OCI-M1 (cell line): Measurements from ENCODE around the gene CENPT.
A peak's percentile ranks its signal among the peaks of the same experiment; 100 is the strongest.

Experiments
- DNase-seq: peaks from one replicate; lab custom pipeline; 2025; lab: John Stamatoyannopoulos, UW

The CENPT gene, protein sequence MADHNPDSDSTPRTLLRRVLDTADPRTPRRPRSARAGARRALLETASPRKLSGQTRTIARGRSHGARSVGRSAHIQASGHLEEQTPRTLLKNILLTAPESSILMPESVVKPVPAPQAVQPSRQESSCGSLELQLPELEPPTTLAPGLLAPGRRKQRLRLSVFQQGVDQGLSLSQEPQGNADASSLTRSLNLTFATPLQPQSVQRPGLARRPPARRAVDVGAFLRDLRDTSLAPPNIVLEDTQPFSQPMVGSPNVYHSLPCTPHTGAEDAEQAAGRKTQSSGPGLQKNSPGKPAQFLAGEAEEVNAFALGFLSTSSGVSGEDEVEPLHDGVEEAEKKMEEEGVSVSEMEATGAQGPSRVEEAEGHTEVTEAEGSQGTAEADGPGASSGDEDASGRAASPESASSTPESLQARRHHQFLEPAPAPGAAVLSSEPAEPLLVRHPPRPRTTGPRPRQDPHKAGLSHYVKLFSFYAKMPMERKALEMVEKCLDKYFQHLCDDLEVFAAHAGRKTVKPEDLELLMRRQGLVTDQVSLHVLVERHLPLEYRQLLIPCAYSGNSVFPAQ

DNA sequence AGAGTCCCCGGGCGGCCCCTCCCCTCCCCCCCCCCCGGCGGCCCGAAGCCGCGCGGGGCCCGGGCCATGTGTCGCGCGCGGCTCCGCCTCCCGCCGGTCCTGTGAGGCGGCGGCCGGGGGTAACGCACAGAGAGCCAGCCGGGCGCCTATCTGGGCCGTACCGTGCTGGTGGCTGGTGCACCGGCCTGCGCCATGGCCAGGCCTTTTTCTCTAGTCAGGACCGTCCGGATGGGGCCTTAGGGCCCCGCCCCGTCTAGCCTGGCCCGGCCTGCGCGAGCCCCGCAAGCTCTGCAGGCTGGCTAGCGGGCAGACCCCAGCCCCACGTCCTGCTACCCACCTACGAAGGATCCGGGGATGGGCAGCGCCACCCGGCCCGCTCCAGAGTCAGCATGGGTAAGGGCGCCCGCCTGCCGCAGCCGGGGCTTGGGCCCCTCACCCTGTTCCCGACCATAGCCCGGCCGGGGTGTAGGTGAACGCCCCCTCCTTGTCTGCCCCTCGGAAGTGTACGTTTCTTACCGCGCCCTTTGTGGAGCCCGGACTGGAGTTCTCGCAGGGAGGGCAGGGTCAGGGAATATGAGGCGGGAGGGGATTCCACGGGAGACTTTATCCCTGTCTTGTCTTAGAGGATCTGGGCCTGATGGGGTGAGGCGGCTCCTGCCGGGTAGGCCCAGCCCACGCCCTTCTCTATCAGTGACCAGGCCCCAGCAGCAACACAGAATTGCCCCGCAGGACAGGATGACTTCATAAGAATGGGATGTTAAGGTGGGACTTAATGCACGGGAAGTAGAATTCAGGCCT is at the start of gene CENPT:
Gene CENPT, minus strand, starts transcription at position 630 of the 798 bp plus-strand sequence. CDS start 13,834 bp downstream, outside the sequence.
- peak; percentile 51 for DNase-seq

DNA sequence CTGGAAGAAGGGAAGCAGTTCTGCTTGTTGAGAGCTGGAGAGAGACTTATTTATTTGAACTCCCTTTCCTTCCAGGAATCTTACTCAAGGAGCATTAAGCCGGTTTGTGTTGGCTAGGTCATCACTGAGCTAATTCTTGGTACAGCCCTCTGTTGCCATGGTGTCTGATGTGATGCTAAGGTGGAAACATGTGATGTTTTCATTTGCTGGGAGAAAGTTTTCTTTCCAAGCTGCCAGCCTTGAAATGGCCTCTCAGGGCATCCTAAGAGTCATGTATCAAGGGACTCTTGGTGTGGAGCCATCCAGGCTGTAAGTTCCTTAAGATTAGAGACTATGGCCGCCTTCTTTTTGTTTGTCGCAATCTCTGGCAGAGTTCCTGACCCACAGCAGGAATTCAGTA is 49.7 kb upstream of the CENPT start:
- DNase-seq, result no peak

DNA sequence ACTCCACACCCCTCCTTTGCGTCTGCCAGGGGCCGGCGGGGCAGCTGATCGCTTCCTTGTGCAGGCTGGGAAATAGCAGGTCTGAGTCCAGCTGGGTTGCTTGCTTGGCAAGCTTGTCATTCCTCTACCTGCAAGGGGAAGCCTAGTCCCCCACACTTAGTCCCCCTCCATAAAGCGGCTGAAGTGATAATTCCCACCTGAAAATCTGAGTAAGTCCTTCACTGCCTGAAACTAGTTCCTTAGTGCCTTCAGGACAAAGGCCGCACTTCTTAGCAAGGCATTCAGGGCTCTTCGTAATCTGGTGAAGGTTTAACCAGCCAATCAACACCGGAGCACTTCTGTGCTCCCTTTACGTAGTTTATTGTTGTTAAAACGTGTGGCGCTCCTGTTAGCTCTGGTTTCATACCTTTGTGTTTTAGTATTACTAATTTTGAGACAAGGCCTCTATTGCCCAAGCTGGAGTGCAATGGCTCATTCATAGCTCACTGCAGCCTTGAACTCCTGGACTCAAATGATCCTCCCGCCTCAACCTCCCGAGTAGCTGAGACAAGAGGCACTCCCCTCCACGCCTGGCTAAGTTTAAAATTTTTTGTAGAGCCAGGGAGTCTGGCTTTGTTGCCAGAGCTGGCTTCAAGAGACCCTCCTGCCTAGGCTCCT is 46.4 kb upstream of the CENPT start:
- DNase-seq, result peak; percentile 48

DNA sequence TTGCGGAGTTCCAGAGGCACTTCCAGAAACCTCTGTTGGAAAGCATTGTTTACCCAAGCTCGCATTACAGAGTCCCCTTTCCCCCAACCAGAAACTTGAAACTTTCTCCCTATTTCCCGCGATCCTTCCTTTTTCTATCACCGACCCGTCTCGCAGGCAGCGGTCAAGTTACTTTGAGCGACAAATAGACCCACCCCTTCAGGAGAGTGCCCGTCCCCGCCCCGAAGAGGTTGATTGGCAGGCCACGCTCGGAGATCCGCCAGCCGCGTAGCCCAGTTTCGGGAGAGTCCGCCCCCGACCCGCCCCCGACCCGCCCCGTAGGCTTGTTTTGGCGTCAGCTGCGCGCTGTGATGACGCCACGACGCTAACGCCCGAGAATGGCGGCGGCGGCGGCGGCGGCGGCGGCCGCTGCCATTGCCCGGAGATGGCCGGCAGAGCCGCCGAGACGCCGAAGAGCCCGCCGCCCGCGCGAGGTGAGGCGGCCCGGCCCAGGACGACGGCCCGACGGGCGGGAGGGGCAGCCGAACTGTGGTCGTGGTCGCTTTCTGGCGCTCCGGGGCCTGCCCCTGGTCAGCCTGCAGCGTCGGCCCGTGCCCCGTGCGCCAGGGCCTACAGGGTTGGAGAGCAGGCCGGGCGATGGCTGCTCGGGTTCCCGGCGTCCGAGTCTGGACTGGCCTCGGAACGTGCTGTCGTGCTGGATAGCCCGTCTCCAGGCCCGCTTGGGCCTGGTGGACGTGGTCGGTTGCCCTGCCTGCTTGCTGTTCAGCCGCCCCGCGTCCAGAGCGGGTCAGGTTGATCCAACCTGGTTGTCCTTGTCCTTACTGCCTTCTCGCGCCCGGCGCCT is 45.6 kb upstream of the CENPT start, which contains the start of gene PSKH1:
Gene PSKH1, plus strand, starts transcription at position 356 of the 844 bp plus-strand sequence. CDS start 15,496 bp downstream, outside the sequence.
- DNase-seq, result peak; percentile 98

DNA sequence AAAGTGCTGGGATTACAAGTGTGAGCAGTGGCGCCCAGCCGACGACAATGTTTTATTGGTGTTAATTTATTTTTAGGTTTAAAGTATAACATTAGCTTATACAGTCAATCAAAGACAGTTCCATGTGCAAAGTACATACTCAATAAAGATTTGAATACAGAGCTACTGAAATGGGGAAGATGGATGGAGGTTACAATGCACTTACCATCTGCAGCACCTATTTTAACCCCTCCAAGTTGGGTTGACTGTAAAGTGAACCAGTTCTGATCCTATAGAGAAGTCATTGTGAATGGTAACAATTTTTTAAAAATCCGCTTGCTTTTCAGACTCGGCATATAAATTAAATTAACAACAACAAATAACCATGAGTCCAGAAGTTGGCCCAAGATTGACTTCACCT is 44.9 kb upstream of the CENPT start:
- peak; percentile 70 for DNase-seq

DNA sequence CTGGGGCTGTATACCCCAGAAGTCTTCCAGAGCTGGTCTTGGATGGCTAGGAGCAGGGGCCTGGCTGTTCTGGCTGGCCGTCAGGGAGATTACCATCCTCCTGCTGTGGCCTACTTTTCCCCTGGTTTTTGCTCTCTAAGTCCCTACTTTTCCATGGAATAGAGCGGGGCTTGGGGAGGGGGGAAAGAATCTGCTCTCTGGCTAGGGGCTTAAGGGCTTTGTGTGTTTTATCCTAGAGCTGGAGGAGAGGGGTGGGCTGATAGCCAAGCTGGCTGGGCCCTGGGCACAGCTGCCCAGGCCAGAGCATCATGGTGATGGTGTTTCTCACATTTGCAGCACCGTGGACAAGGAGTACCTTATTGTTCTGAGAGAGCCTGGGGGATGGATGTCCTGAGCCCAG is 40.8 kb upstream of the CENPT start:
- DNase-seq, result no peak

DNA sequence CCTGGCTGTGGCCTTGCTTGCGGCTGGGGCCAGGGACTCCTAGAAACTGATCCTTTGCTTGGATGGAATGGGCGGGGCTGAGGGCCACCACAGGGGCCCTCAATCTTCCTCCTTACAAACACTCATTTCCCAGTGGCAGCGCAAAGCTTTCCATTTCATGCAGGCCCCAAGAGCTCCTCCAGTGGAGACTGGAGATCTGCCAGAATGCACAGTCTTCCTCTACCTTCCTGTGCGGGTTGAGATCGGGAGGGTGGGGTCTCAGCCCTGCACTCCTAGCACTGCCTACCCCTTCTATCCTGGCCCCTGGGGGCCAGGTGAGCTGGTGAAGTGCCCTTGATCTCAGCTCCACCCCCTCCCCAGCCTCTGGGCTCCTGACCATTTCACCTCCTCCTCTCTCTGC is 38.9 kb upstream of the CENPT start:
- DNase-seq, result peak; percentile 7

DNA sequence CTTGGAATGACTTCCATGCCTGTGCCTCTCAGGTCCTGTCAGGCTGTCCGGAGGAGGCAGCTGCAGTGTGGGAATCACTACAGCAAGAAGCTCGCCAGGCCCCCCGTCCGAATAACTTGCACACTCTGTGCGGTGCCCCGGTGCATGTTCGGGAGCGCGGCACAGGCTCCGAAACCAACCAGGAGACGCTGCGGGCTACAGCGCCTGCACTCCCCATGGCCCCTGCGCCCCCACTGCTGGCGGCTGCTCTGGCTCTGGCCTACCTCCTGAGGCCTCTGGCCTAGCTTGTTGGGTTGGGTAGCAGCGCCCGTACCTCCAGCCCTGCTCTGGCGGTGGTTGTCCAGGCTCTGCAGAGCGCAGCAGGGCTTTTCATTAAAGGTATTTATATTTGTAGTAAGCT is 38.5 kb upstream of the CENPT start:
- no peak for DNase-seq

DNA sequence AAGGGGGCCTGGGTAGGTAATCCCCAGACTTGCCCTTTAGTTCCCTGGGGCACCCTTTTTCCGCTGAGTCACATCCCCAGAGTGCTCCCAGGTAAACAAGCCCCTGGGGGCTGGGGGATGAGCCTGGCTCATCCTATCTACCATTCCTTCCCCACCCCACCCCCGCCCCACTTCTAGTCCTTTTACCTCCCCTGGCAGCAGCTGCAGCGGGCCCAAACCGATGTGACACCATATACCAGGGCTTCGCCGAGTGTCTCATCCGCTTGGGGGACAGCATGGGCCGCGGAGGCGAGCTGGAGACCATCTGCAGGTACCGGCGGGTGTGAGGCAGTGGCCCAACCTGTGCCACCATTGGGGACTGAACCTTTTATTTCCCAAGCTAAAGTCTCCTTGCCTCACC is 38.1 kb upstream of the CENPT start:
- DNase-seq, result no peak

DNA sequence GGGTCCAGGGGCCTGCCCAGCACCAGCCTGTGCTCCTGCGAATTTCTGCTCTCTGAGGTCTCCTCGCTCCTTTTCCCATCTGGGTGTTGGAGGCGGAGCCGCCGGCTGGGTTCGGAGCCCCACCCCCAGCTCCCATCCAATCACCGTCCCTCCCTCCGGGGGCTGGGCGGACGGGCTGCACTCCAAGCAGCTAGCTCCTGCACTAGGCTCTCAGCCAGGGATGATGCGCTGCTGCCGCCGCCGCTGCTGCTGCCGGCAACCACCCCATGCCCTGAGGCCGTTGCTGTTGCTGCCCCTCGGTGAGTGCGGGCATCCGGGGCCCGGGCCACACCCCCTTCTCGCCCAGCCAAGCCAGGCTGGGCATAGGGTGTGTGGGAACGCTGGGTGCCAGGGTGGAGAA is 37.2 kb upstream of the CENPT start, which contains the start of gene NRN1L:
Gene NRN1L, plus strand, starts transcription at position 202 of the 400 bp plus-strand sequence. Its CDS starts 19 bp downstream, at position 221.
- DNase-seq, result no peak

DNA sequence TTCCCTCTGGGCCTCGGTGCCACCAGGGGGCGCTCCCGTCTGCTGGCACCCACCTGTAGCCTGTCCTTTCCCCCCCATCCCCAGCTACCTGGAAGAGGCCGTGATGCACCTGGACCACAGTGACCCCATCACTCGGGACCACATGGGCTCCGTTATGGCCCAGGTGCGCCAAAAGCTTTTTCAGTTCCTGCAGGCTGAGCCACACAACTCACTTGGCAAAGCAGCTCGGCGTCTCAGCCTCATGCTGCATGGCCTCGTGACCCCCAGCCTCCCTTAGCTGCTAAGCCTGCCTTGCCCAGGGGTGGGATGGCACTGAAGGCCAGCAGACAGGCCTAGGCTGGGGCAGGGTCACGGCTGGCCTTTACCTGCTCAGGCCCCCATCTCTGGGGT is 36.4 kb upstream of the CENPT start:
- DNase-seq, result peak; percentile 62

DNA sequence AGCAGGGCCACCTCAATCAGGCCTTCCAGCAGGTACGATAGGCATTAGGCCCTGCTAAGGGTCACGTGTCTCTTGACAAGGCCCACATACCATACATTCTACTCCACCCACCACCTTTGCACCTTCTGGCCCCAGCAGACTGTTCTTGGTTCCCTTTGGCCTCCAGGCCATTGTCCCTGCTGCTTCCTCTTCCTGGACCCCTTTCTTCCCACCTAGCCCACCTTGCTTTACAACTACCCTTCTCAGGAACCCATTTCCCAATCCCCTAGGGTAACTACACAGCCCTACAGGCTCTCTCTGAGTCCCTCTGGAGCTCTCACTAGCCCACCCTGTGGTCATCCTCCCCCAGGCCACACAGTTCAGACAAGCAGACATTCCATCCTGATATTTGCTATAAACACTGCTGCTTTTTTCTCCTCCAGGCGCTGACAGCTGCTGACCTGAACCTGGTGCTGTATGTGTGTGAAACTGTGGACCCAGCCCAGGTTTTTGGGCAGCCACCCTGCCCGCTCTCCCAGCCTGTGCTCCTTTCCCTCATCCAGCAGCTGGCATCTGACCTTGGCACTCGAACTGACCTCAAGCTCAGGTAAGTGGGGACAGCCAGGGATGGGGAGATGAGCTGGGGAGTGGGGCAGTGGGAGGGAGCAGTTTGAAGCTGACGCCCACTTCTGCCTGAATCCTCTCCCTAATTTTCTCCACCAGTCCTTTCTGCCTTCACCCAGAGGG is 35.8 kb upstream of the CENPT start:
- no peak for DNase-seq

DNA sequence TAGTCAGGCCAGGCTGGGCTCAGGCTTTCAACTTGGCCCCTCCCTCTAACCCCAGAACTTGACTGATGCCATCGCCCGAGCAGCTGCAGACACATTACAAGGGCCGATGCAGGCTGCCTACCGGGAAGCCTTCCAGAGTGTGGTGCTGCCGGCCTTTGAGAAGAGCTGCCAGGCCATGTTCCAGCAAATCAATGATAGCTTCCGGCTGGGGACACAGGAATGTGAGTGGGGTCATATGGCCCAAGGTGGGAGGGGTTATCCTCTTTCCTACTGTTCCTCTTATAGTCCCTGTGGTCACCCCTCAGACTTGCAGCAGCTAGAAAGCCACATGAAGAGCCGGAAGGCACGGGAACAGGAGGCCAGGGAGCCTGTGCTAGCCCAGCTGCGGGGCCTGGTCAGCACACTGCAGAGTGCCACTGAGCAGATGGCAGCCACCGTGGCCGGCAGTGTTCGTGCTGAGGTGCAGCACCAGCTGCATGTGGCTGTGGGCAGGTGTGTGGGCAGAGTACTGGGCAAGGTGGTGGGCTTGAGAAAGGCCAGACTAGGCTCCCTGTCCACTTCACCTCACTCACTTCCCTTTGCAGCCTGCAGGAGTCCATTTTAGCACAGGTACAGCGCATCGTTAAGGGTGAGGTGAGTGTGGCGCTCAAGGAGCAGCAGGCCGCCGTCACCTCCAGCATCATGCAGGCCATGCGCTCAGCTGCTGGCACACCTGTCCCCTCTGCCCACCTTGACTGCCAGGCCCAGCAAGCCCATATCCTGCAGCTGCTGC is 35.1 kb upstream of the CENPT start:
- no peak for DNase-seq

DNA sequence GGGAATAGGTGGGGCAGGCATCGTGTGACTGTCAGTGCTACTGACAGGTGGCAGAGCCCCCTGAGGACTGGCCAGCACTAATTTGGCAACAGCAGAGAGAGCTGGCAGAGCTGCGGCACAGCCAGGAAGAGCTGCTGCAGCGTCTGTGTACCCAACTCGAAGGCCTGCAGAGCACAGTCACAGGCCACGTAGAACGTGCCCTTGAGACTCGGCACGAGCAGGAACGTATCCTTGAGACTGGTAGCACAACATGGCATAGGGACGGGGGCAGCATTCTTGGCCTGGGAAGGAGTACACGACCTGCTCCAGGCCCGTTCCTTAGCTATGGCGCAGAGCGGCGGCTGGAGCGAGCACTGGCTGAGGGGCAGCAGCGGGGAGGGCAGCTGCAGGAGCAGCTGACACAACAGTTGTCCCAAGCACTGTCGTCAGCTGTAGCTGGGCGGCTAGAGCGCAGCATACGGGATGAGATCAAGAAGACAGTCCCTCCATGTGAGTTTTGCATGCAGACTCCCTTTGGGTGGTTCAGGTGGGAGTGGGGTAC is 34.2 kb upstream of the CENPT start:
- DNase-seq, result no peak

DNA sequence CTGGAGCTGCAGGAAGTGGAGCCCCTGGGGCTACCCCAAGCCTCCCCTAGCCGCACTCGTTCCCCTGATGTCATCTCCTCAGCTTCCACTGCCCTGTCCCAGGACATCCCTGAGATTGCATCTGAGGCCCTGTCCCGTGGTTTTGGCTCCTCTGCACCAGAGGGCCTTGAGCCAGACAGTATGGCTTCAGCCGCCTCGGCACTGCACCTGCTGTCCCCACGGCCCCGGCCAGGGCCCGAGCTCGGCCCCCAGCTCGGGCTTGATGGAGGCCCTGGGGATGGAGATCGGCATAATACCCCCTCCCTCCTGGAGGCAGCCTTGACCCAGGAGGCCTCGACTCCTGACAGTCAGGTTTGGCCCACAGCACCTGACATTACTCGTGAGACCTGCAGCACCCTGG is 33.1 kb upstream of the CENPT start:
- DNase-seq, result no peak

DNA sequence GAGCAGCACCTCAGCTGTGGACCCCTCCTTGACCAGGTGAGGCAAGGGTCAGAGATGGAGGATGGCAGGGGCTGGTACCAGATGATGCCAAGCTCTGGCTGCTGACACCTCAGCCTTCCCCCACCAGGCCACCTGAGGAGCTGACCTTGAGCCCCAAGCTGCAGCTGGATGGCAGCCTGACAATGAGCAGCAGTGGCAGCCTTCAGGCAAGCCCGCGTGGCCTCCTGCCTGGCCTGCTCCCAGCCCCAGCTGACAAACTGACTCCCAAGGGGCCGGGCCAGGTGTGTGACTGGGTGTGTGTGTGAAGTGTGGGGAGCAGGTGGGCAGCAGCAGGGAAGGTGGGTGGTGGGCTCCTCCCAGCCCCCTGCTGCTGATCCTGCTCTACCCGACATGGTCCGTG is 32.4 kb upstream of the CENPT start:
- DNase-seq, result no peak

DNA sequence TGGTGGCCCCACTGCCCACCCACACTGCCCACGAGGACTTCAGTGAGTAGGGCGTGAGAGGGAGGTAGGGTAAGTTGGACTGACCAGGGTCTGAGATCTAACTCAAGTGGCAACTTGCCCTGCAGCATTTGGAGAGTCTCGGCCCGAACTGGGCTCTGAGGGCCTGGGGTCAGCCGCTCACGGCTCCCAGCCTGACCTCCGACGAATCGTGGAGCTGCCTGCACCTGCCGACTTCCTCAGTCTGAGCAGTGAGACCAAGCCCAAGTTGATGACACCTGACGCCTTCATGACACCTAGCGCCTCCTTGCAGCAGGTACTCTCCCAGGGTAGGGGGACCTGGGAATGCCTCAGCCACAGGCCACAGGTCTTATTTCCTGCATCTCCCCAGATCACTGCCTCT is 32.0 kb upstream of the CENPT start:
- no peak for DNase-seq

DNA sequence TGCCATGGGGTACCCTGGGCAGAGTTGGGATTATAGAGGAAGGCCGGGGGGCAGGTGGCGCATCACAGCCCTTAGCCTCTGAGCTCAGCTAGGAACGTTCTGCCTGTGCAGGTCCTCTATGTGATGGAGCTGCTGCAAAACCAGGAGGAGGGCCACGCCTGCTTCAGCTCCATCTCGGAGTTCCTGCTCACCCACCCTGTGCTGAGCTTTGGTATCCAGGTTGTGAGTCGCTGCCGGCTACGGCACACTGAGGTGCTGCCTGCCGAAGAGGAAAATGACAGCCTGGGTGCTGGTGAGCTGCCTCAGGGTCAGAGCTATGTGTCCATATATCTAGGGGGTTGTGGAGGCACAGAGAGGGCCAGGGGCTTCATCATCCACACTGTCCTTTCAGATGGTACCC is 31.4 kb upstream of the CENPT start:
- DNase-seq, result no peak

DNA sequence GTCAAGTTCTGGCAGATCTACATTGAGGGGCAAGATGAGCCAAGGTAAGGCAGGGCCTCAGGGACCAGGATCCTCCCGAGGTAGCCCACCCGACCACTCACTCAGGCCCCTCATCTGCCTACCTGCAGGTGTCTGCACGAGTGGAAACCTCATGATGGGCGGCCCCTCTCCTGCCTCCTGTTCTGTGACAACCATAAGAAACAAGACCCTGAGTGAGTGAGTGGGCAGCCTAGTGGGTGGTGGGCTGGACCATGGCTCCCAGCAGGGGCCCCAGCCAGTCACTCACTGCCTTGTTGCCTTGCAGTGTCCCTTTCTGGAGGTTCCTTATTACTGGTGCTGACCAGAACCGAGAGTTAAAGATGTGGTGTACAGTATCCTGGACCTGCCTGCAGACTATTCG is 30.7 kb upstream of the CENPT start:
- DNase-seq, result no peak

DNA sequence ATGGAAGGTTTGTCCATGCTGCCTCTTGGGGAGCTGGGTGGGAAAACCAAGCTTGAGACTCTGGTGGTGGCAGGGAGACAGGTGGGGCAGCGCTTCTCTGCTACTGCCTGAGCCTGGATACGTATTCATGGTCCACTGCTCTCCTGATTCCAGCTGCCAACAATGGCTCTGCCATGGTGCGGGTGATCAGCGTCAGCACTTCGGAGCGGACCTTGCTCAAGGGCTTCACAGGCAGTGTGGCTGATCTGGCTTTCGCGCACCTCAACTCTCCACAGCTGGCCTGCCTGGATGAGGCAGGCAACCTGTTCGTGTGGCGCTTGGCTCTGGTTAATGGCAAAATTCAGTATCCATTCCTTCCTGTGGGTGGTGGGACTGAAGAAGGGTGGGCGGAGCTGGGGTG is 29.6 kb upstream of the CENPT start:
- DNase-seq, result no peak
